ENCODE data around the gene ING1.
"Not testable (repeated sequence)": the region's sequence is repeated elsewhere in the genome, so short reads cannot be mapped to it uniquely, and the experiment has no call there.

The ING1 gene, protein sequence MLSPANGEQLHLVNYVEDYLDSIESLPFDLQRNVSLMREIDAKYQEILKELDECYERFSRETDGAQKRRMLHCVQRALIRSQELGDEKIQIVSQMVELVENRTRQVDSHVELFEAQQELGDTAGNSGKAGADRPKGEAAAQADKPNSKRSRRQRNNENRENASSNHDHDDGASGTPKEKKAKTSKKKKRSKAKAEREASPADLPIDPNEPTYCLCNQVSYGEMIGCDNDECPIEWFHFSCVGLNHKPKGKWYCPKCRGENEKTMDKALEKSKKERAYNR
- total RNA-seq: 14.1 to 32.0 (median 19.5) reads per million in 9 experiments

DNA sequence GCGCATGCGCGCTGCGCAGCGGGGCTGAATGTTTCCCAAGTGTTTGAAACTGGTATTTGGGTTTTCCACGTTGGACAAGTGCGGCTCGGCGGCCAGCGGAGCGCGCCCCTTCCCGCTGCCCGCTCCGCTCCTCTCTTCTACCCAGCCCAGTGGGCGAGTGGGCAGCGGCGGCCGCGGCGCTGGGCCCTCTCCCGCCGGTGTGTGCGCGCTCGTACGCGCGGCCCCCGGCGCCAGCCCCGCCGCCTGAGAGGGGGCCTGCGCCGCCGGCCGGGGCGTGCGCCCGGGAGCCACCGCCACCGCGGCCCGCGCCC, at the start of gene ING1:
Gene ING1, plus strand, starts transcription at position 59 of the 311 bp plus-strand sequence. CDS start 450 bp downstream, outside the sequence.
- DNase-seq (no peak), ATAC-seq (replicated peaks) (no peak)
- peak within 1 kb of the TSS; percentile 89 to 95 for H3K4me3 Mint-ChIP-seq
- no peaks in the 10 kb centered on the region for H3K27me3 Mint-ChIP-seq
- no peaks in the 10 kb centered on the region for H3K9me3 Mint-ChIP-seq
- H3K27ac Mint-ChIP-seq: peak within 1 kb of the TSS; percentile 96 to 99
- H3K4me1 Mint-ChIP-seq (ENCODE audit: low read depth in 2 of 2): peaks cover 22% of the 10 kb centered on the region in 2 donors
- peaks cover 54% of the 10 kb centered on the region for H3K36me3 Mint-ChIP-seq (ENCODE audit: insufficient read depth)

DNA sequence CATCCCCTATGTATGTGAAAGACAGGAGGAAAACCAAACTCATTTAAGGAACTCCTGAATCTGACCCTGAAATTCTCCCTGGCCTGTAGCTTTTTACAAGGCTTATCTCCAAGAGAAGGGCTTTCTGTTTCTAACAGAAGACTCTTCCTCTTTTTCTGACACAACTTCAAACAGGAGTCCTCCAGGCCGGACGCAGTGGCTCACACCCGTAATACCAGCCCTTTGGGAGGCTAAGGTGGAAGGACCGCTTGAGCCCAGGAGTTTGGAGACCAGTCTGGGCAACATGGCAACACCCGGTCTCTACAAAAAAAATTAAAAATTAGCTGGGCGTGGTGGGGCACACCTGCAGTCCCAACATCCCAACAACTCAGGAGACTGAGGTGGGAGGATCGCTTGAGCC, 49.5 kb upstream of the ING1 start:
- Mint-ChIP-seq H3K27me3 (no peaks in the 10 kb centered on the region), H3K27ac (no peak overlapping the region), H3K9me3 (no peaks in the 10 kb centered on the region), H3K36me3 (ENCODE audit: insufficient read depth) (peaks cover 64% of the 10 kb centered on the region), H3K4me3 (no peak overlapping the region), H3K4me1 (ENCODE audit: low read depth in 2 of 2) (peaks cover 0 to 5% of the 10 kb centered on the region in 2 donors)
- no peak for DNase-seq
- ATAC-seq (replicated peaks): no peak

DNA sequence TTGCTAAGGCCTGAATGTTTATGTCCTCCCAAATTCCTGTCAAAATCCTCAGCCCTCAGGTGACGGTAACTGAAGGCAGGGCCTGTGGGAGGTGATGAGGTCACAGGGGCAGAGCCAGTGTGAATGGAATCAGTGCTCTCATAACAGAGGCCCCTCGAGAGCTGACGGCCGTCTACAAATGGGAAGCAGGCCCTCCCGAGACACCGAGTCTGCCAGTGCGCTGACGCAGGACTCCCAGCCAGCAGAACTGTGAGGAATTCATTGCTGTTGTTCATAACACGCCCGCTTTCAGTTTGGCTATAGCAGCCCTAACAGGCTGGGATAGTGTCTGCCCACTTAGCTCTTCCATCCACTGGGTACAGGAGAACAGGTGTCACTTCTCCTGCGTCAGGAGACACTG, 48.8 kb upstream of the ING1 start:
- Mint-ChIP-seq H3K4me1 (ENCODE audit: low read depth in 2 of 2) (no peaks in the 10 kb centered on the region), H3K36me3 (ENCODE audit: insufficient read depth) (peaks cover 64% of the 10 kb centered on the region), H3K27ac (no peak overlapping the region), H3K4me3 (no peak overlapping the region), H3K27me3 (no peaks in the 10 kb centered on the region), H3K9me3 (no peaks in the 10 kb centered on the region)
- no peak for DNase-seq
- ATAC-seq (replicated peaks): no peak

DNA sequence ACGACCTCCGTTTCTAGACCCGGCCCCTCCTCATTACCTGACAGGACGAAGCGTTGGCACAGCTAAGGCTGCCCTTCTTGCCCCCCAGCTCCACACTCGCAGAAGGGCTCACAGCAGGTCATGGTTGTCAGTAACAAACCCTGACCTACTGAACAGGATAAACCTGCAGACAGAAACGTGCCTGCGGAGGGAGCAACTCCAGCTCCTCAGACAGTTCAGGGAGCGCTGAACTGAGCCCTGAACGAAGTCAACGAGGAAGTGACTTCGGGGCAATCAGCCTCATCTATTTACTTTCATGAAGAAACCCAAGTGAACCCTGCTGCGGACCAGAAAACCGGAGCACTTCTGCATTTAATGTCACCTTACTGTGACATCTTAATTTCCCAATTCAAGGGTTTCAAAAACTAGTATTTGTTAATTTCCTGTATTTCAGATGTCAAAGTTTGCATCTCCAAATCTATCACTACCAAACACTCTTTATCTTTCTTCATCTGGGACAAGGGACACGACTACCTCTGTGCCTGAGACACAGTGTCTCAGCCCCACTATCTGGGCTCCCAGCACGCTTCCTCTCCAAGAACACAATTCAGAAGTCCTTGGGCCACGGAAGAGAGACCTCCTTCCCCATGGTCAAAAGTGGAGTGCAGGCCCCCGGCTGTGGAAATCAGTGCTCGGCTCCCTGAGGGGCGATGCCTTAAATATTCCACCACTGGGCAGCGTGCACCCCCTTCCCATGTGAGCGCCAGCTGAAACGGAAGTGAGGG, 47.8 kb upstream of the ING1 start:
- ATAC-seq (replicated peaks): peak; percentile 26
- no peaks in the 10 kb centered on the region for H3K9me3 Mint-ChIP-seq
- no peak for DNase-seq
- peaks cover under 1 to 3% of the 10 kb centered on the region in 2 donors for H3K4me1 Mint-ChIP-seq (ENCODE audit: low read depth in 2 of 2)
- H3K27me3 Mint-ChIP-seq: no peaks in the 10 kb centered on the region
- H3K27ac Mint-ChIP-seq: no peak overlapping the region
- peaks cover 68% of the 10 kb centered on the region for H3K36me3 Mint-ChIP-seq (ENCODE audit: insufficient read depth)
- H3K4me3 Mint-ChIP-seq: no peak overlapping the region

DNA sequence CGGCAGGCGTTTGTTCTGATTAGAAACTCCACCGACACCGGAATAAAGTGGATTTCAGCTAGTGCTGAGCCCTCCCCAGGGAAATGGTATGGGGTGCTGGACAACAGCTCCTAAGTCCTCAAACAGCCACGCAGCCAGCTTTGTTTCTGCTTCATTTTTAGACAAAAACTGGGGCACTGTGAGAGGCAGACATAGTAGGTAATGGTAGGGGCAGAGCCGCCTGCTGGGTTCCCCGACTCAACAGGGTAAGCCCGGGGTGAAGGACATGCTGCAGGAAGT, 47.3 kb upstream of the ING1 start:
- ATAC-seq (replicated peaks): no peak
- peaks cover 64% of the 10 kb centered on the region for H3K36me3 Mint-ChIP-seq (ENCODE audit: insufficient read depth)
- DNase-seq: no peak
- H3K4me3 Mint-ChIP-seq: no peak overlapping the region
- no peaks in the 10 kb centered on the region for H3K9me3 Mint-ChIP-seq
- no peaks in the 10 kb centered on the region for H3K27me3 Mint-ChIP-seq
- no peak overlapping the region for H3K27ac Mint-ChIP-seq
- H3K4me1 Mint-ChIP-seq (ENCODE audit: low read depth in 2 of 2): peaks cover 1 to 8% of the 10 kb centered on the region in 2 donors

DNA sequence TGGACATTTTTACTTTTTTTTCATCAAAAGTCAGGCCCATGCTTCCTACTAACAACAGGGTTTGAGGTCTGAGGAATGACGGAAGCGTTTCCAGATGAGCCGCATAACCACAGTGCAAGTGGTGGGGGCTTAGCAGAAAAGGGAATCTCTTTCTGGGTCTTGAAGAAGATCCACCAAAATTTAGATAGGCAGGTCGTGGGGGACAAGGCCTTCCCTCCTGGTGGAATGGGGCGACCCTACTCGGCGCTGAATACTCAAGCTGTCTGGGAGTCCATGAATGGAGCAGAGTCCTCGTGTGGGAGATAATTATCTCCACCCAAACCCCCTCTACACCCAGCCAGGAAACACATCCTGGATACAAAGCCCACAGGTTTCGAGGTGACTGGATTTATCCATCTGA, 44.5 kb upstream of the ING1 start:
- no peaks in the 10 kb centered on the region for H3K27me3 Mint-ChIP-seq
- DNase-seq (no peak), ATAC-seq (replicated peaks) (no peak)
- H3K27ac Mint-ChIP-seq: no peak overlapping the region
- peaks cover 44% of the 10 kb centered on the region for H3K36me3 Mint-ChIP-seq (ENCODE audit: insufficient read depth)
- H3K4me1 Mint-ChIP-seq (ENCODE audit: low read depth in 2 of 2): peaks cover 14 to 26% of the 10 kb centered on the region in 2 donors
- H3K9me3 Mint-ChIP-seq: no peaks in the 10 kb centered on the region
- H3K4me3 Mint-ChIP-seq: no peak overlapping the region

DNA sequence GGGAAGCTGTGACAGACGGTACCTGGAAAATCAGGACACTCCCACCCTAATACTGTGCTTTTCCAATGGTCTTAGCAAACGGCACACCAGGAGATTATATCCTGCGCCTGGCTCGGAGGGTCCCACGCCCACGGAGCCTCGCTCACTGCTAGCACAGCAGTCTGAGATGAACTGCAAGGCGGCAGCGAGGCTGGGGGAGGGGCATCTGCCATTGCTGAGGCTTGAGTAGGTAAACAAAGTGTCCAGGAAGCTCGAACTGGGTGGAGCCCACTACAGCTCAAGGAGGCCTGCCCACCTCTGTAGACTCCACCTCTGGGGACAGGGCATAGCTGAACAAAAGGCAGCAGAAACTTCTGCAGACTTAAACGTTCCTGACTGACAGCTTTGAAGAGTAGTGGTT, 43.7 kb upstream of the ING1 start:
- H3K4me3 Mint-ChIP-seq: not testable (repeated sequence)
- Mint-ChIP-seq H3K4me1 (ENCODE audit: low read depth in 2 of 2) (peaks cover 14 to 32% of the 10 kb centered on the region in 2 donors), H3K36me3 (ENCODE audit: insufficient read depth) (peaks cover 38% of the 10 kb centered on the region)

DNA sequence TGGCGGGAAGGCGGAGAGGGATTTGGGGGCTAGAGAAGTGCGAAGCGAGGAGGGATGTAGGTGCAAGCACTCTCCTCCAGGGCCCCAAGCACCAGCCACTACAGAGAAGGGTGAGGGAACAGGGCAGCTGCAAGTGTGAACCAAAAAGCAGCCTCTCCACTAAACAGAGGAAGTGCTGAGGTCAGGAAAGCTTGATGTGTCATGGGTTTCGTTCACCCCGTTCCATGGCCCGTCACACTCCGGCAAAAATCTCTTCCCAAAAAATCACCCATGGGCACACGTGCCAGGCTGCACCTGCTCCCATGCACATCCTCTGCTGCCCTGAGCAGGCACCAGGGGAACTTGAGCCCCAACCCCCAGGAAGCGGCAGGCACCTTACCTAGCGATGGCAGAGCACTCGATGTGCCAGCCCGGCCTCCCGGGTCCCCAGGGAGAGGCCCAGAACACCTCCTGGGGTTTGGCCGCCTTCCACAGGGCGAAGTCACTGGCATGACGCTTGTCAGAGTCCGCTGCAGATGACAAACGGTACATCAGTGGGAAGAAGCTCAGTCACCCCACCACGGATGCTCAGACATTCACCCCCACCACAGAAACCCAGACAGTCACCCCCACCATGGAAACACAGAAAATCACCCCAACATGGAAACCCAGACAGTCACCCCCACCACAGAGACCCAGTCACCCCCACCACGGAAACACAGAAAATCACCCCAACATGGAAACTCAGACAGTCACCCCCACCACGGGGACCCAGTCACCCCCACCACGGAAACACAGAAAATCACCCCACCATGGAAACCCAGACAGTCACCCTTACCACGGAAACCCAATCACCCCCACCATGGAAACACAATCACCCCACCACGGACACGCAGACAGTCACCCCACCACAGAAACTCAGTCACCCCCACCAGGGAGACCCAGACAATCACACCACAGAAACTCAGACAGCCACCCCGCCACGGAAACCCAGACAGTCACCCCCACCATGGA, 36.6 kb upstream of the ING1 start:
- H3K27ac Mint-ChIP-seq: peak overlapping the region; percentile 78 to 83

More for the DNA sequence above, 43.7 kb upstream of the ING1 start:
- not testable (repeated sequence) for H3K9me3 Mint-ChIP-seq; ATAC-seq (replicated peaks); H3K27me3 Mint-ChIP-seq; H3K27ac Mint-ChIP-seq; DNase-seq

DNA sequence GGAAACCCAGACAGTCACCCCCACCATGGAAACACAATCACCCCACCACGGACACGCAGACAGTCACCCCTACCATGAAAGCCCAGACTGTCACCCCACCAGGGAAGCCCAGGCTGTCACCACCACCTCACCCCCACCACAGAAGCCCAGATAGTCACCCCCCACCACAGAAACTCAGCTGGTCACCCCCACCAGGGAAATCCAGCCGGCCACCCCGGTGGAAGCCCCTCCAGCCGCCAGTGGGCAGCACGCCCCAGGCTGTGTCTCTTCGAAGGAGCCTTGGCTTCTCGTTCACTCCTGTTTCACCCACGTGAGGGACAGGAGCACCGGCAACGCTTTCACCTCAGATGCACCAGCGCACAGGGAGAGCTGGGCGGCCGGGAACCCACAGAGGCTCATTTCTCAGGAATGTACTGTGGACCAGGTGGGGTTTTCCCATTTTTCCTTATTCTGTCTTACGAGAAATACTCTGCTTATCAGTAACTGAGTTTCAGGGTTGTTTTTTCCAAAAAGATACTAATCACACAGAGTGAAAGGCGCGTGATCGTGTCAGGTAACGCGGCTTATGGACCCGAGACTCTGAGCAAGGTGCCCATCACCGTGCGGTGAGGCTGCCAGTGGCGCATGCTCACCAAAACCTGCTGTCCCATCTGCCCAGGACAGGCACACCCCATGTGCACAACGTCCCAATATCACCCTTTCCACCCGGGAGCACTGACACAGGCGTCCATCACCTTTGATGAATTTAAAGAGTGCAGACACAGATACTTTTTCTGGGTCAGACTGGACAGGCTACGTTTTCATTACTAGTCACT, 35.6 kb upstream of the ING1 start:
- Mint-ChIP-seq H3K36me3 (ENCODE audit: insufficient read depth) (peaks cover 46% of the 10 kb centered on the region), H3K4me1 (ENCODE audit: low read depth in 2 of 2) (peaks cover 9 to 20% of the 10 kb centered on the region in 2 donors), H3K27ac (peak overlapping the region; percentile 44 to 78), H3K4me3 (no peak overlapping the region), H3K27me3 (no peaks in the 10 kb centered on the region), H3K9me3 (no peaks in the 10 kb centered on the region)
- ATAC-seq (replicated peaks): peak; percentile 45
- DNase-seq: no peak

More for the DNA sequence above, 36.6 kb upstream of the ING1 start:
- Mint-ChIP-seq H3K36me3 (ENCODE audit: insufficient read depth) (peaks cover 36% of the 10 kb centered on the region), H3K4me1 (ENCODE audit: low read depth in 2 of 2) (peaks cover 18 to 26% of the 10 kb centered on the region in 2 donors), H3K4me3 (peak overlapping the region in 1 of 2 donors; percentile 59), H3K27me3 (no peaks in the 10 kb centered on the region), H3K9me3 (no peaks in the 10 kb centered on the region)
- ATAC-seq (replicated peaks): peak; percentile 58
- DNase-seq: peak in 2 of 3 experiments; percentile 8 to 12

DNA sequence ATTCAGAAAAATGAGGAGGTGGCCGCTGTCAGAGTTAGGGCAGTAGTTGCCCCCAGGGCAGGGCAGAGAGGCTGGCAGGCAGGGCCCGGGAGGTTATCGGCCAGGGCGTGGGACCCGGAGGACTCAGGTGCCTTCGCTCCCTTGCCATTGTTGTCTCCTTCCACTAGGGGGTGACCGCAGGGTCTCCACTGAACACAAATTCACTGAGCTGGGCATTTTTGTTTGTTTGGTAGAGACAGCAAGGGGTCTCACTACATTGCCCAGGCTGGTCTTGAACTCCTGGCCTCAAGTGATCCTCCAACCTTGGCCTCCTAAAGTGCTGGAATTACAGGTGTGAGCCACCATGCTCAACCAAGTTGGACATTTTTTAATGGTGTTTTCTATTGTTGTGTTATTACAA, 32.6 kb upstream of the ING1 start:
- no peaks in the 10 kb centered on the region for H3K9me3 Mint-ChIP-seq
- H3K27me3 Mint-ChIP-seq: no peaks in the 10 kb centered on the region
- H3K27ac Mint-ChIP-seq: no peak overlapping the region
- ATAC-seq (replicated peaks) (no peak), DNase-seq (no peak)
- peaks cover 0 to 16% of the 10 kb centered on the region in 2 donors for H3K4me1 Mint-ChIP-seq (ENCODE audit: low read depth in 2 of 2)
- peaks cover 56% of the 10 kb centered on the region for H3K36me3 Mint-ChIP-seq (ENCODE audit: insufficient read depth)
- H3K4me3 Mint-ChIP-seq: no peak overlapping the region

DNA sequence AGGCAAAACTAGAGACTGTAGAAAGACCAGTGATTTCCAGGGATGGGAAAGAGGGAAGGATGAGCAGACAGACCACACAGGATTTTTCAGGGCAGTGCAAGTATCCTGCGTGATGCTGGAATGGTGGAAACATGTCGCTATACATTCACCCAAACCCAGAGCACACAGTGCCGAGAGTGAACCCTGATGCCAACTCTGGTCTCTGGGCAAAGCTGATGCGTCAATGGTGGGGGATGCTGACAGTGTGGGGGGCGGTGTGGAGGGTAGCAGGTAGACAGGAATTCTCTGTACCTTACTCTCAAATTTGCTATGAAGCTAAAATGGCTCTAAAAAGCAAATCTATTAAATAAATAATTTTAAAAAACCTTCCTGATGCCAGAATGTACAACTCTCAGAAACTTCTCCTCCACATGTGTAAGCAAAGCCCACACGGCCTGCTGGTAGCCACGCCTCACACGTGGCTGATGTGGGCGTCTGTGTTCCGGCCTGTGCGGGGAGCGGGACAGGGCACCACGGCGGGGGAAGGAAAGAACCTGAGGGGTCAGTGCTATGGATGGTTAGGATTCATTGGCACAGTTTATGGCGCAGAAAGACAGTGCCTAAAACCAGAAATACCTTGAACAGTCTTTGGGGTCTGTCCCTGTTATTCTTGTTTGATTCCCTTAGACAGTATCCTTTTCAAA, 31.5 kb upstream of the ING1 start:
- peaks cover 56% of the 10 kb centered on the region for H3K36me3 Mint-ChIP-seq (ENCODE audit: insufficient read depth)
- H3K27me3 Mint-ChIP-seq: no peaks in the 10 kb centered on the region

DNA sequence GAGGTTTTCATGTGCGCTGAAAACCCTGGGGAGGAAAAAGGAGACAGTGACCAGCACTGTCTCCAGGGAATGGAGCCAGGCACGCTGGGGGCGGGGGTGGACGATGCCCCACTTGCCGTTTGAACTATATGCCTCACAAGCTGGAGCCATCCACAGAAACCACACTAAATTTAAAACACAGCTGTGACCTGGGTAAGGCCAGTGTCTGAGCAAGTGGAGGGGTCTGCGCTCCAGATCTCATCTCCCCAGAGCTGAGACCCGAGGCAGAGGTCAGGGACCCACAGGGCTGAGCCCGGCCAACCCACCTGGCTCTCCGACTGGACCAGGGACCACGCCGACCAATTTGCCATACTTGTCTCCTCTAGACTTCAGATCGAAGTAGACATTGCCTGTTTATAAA, 30.8 kb upstream of the ING1 start:
- H3K4me1 Mint-ChIP-seq (ENCODE audit: low read depth in 2 of 2): peaks cover 0 to 6% of the 10 kb centered on the region in 2 donors
- no peak for ATAC-seq (replicated peaks)
- no peaks in the 10 kb centered on the region for H3K27me3 Mint-ChIP-seq

More for the DNA sequence above, 31.5 kb upstream of the ING1 start:
- H3K9me3 Mint-ChIP-seq: no peaks in the 10 kb centered on the region
- ATAC-seq (replicated peaks) (no peak), DNase-seq (no peak)
- H3K4me3 Mint-ChIP-seq: no peak overlapping the region
- H3K27ac Mint-ChIP-seq: peak overlapping the region in 1 of 2 donors; percentile 57
- peaks cover 0 to 6% of the 10 kb centered on the region in 2 donors for H3K4me1 Mint-ChIP-seq (ENCODE audit: low read depth in 2 of 2)

More for the DNA sequence above, 30.8 kb upstream of the ING1 start:
- H3K4me3 Mint-ChIP-seq: no peak overlapping the region
- H3K9me3 Mint-ChIP-seq: no peaks in the 10 kb centered on the region
- H3K36me3 Mint-ChIP-seq (ENCODE audit: insufficient read depth): peaks cover 58% of the 10 kb centered on the region
- DNase-seq: no peak
- H3K27ac Mint-ChIP-seq: no peak overlapping the region
